Neural cell (in vitro differentiated cells): ENCODE measurements around the gene GRIK3. TPM values are rescaled to one million over a fixed set of nuclear protein-coding genes. Genes with fewer than 3 reads are reported as not detected.

Source experiments
- H2AFZ ChIP-seq: fragments of 200-600, 300-800 bp; sonication (generic), shearing (Covaris generic); 2 replicates; pipeline ENCODE4 v1.6.0; 2014; ENCODE audit warnings: low read depth, mild to moderate bottlenecking, antibody characterized with exemption, low read length, moderate library complexity
- H3F3A ChIP-seq: fragments of 200-600 bp; shearing (Covaris generic); 2 replicates; pipeline ENCODE4 v1.6.1; 2016; ENCODE audit warnings: mild to moderate bottlenecking, moderate library complexity, mixed read lengths, antibody characterized with exemption, low read length; ENCODE audit not compliant: insufficient read depth, poor library complexity, severe bottlenecking
- H3K27ac ChIP-seq: fragments of 200-600, 300-800 bp; sonication (generic), shearing (Covaris generic); 2 replicates; pipeline ENCODE4 v1.5.1; 2014; ENCODE audit warnings: mild to moderate bottlenecking, low read length, moderate library complexity
- H3K27me3 ChIP-seq: fragments of 300-800, 200-600 bp; sonication (generic), shearing (Covaris generic); 2 replicates; pipeline ENCODE4 v1.6.0; 2014; ENCODE audit warnings: mild to moderate bottlenecking, low read depth, low read length, moderate library complexity; ENCODE audit not compliant: insufficient read depth
- H3K36me3 ChIP-seq: fragments of 300-800, 200-600 bp; sonication (generic), shearing (Covaris generic); 2 replicates; pipeline ENCODE4 v1.5.1; 2014; ENCODE audit warnings: mild to moderate bottlenecking, antibody characterized with exemption, low read length, moderate library complexity; ENCODE audit not compliant: insufficient read depth
- H3K4me2 ChIP-seq: fragments of 300-800, 200-600 bp; sonication (generic), shearing (Covaris generic); 2 replicates; pipeline ENCODE4 v1.6.0; 2014; ENCODE audit warnings: mild to moderate bottlenecking, low read length
- H3K4me3 ChIP-seq: fragments of 300-800, 200-600 bp; sonication (generic), shearing (Covaris generic); 2 replicates; pipeline ENCODE4 v1.5.1; 2014; ENCODE audit warnings: mild to moderate bottlenecking, low read length, moderate library complexity
- H3K79me2 ChIP-seq: fragments of 200-600 bp; shearing (Covaris generic); replicated peaks from 2 replicates; pipeline ENCODE4 v1.6.0; 2014; ENCODE audit warnings: mild to moderate bottlenecking, low read length, moderate library complexity; ENCODE audit not compliant: insufficient read depth
- H3K9ac ChIP-seq: fragments of 300-800, 200-600 bp; sonication (generic), shearing (Covaris generic); 2 replicates; pipeline ENCODE4 v1.6.1; 2016; ENCODE audit warnings: mild to moderate bottlenecking, low read length, mixed read lengths
- H3K9me2 ChIP-seq: fragments of 200-600 bp; shearing (Covaris generic); 2 replicates; pipeline ENCODE4 v1.6.1; 2016; ENCODE audit warnings: mild to moderate bottlenecking, low read length, mixed read lengths; ENCODE audit not compliant: insufficient read depth
- H3K9me3 ChIP-seq: fragments of 200-600, 300-800 bp; sonication (generic), shearing (Covaris generic); 2 replicates; pipeline ENCODE4 v1.6.1; 2016; ENCODE audit warnings: mild to moderate bottlenecking, mixed run types, low read length, moderate library complexity, mixed read lengths
- H4K20me1 ChIP-seq: fragments of 200-600 bp; shearing (Covaris generic); 2 replicates; pipeline ENCODE4 v1.6.1; 2016; ENCODE audit warnings: mild to moderate bottlenecking, mixed run types; ENCODE audit not compliant: insufficient read depth
- EP300 ChIP-seq: fragments of 450-650 bp; conservative IDR thresholded peaks from 2 replicates; pipeline ENCODE4 v1.6.1; 2014; ENCODE audit warnings: antibody characterized with exemption, mild to moderate bottlenecking, moderate library complexity; ENCODE audit not compliant: poor library complexity, severe bottlenecking
- EZH2 ChIP-seq: fragments of 200-600, 300-800 bp; shearing (Covaris generic), sonication (generic); IDR thresholded peaks from 2 replicates; pipeline ENCODE4 v1.6.1; 2014; ENCODE audit warnings: antibody characterized with exemption, low read length, borderline replicate concordance, mild to moderate bottlenecking; ENCODE audit not compliant: insufficient read depth, poor library complexity, severe bottlenecking
- MXI1 ChIP-seq: fragments of 450-650 bp; conservative IDR thresholded peaks from 2 replicates; pipeline ENCODE4 v1.6.1; 2014; ENCODE audit warnings: antibody characterized with exemption, mild to moderate bottlenecking; ENCODE audit not compliant: poor library complexity, severe bottlenecking
- POLR2AphosphoS5 ChIP-seq: IDR thresholded peaks from 2 replicates; pipeline ENCODE4 v1.6.1; 2012
- RAD21 ChIP-seq: fragments of 450-650 bp; conservative IDR thresholded peaks from 2 replicates; pipeline ENCODE4 v1.6.1; 2014; ENCODE audit warnings: antibody characterized with exemption, mild to moderate bottlenecking, moderate library complexity
- SMC3 ChIP-seq: fragments of 450-650 bp; conservative IDR thresholded peaks from 2 replicates; pipeline ENCODE4 v1.6.1; 2014; ENCODE audit warnings: antibody characterized with exemption, mild to moderate bottlenecking, moderate library complexity; ENCODE audit not compliant: poor library complexity
- TAF1 ChIP-seq: IDR thresholded peaks from 2 replicates; pipeline ENCODE4 v1.6.1; 2012; ENCODE audit warnings: low read depth
- polyA plus RNA-seq: library from polyadenylated mRNA; depleted of rRNA; stranded (reverse); fragments of >200 nt; gene quantifications from 2 replicates; pipeline ENCODE4 v1.2.3, GENCODE V29; 2014
- TF ChIP-seq, protein P1 (sequence below): IDR thresholded peaks from 2 replicates; pipeline ENCODE4 v1.6.1; 2012; ENCODE audit warnings: borderline replicate concordance
- TF ChIP-seq, protein P2 (sequence below): fragments of 450-650 bp; IDR thresholded peaks from 2 replicates; pipeline ENCODE4 v1.5.1; 2014; ENCODE audit warnings: antibody characterized with exemption, mild to moderate bottlenecking, moderate library complexity; ENCODE audit not compliant: poor library complexity, severe bottlenecking

Gene GRIK3
- polyA plus RNA-seq, 1 donor from 2014 or later, result 5.0 TPM

DNA sequence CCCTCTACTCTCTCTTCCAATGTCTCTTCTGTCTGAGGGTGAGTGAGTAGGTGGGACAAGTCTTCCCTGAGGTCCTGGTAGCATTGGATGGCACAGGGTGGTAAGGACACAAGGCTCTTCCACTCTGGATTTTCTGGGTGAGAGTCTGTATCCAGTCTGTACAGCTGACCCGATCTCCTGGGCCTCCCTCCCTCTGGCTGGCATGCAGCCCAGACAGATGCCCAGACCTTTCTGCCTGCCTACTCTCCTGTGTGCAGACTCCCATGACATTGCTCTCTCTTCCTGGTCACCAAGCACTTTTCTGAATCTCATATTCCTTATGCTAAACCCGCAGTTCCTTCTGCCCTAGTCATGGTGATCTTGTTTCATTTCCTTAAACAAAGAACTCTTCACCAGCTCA is 100.3 kb downstream of the GRIK3 start:
- Histone ChIP-seq H3K9me3 (no peaks in the 10 kb centered on the region), H3K36me3 (no peaks in the 10 kb centered on the region), H3K4me3 (no peak overlapping the region), H3F3A (no peaks in the 10 kb centered on the region), H3K9ac (no peak overlapping the region), H3K9me2 (no peaks in the 10 kb centered on the region), H3K27me3 (no peaks in the 10 kb centered on the region), H3K27ac (no peak overlapping the region), H3K4me2 (no peak overlapping the region), H3K79me2 (no peaks in the 10 kb centered on the region), H2AFZ (no peak overlapping the region), H4K20me1 (no peaks in the 10 kb centered on the region)
- TF ChIP-seq SMC3 (no peak), MXI1 (no peak), EP300 (no peak), TAF1 (no peak), EZH2 (no peak)
- TF ChIP-seq, protein P1, sequence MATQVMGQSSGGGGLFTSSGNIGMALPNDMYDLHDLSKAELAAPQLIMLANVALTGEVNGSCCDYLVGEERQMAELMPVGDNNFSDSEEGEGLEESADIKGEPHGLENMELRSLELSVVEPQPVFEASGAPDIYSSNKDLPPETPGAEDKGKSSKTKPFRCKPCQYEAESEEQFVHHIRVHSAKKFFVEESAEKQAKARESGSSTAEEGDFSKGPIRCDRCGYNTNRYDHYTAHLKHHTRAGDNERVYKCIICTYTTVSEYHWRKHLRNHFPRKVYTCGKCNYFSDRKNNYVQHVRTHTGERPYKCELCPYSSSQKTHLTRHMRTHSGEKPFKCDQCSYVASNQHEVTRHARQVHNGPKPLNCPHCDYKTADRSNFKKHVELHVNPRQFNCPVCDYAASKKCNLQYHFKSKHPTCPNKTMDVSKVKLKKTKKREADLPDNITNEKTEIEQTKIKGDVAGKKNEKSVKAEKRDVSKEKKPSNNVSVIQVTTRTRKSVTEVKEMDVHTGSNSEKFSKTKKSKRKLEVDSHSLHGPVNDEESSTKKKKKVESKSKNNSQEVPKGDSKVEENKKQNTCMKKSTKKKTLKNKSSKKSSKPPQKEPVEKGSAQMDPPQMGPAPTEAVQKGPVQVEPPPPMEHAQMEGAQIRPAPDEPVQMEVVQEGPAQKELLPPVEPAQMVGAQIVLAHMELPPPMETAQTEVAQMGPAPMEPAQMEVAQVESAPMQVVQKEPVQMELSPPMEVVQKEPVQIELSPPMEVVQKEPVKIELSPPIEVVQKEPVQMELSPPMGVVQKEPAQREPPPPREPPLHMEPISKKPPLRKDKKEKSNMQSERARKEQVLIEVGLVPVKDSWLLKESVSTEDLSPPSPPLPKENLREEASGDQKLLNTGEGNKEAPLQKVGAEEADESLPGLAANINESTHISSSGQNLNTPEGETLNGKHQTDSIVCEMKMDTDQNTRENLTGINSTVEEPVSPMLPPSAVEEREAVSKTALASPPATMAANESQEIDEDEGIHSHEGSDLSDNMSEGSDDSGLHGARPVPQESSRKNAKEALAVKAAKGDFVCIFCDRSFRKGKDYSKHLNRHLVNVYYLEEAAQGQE, result no peak
- TF ChIP-seq, protein P2, sequence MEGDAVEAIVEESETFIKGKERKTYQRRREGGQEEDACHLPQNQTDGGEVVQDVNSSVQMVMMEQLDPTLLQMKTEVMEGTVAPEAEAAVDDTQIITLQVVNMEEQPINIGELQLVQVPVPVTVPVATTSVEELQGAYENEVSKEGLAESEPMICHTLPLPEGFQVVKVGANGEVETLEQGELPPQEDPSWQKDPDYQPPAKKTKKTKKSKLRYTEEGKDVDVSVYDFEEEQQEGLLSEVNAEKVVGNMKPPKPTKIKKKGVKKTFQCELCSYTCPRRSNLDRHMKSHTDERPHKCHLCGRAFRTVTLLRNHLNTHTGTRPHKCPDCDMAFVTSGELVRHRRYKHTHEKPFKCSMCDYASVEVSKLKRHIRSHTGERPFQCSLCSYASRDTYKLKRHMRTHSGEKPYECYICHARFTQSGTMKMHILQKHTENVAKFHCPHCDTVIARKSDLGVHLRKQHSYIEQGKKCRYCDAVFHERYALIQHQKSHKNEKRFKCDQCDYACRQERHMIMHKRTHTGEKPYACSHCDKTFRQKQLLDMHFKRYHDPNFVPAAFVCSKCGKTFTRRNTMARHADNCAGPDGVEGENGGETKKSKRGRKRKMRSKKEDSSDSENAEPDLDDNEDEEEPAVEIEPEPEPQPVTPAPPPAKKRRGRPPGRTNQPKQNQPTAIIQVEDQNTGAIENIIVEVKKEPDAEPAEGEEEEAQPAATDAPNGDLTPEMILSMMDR, result no peak

DNA sequence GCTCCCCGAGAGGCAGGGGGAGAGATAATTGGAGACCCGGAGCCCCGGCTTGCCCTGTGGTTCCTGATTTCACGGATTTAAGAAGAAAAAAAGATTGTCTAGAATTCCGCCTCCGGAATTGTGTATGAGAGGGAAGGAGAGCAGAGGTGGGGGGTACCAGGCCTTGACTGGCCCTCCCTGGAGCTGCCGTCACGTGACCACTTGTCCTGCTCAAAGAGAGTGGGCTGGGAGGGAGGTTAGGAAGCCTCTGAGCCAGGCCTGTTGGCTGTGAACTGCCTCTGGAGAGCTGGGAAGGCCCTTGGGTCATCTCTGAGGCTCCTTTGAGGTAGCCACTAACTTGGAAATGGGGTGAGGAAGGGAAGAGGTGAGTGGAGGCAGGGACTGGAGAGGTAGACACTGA is 106.5 kb downstream of the GRIK3 start:
- no peaks in the 10 kb centered on the region for H3K36me3 ChIP-seq
- no peaks in the 10 kb centered on the region for H3K9me3 ChIP-seq

More for the DNA sequence above, 106.5 kb downstream of the GRIK3 start:
- no peaks in the 10 kb centered on the region for H4K20me1 ChIP-seq
- no peaks in the 10 kb centered on the region for H3K27me3 ChIP-seq
- H3K9me2 ChIP-seq, result no peaks in the 10 kb centered on the region
- TF ChIP-seq POLR2AphosphoS5 (no peak), EP300 (no peak), MXI1 (no peak), TAF1 (no peak), SMC3 (no peak), EZH2 (no peak), RAD21 (no peak)
- TF ChIP-seq, protein P1, result no peak
- TF ChIP-seq, protein P2, result no peak
- H3K4me2 ChIP-seq, result no peak overlapping the region
- no peak overlapping the region for H3K4me3 ChIP-seq
- H3K79me2 ChIP-seq, result no peaks in the 10 kb centered on the region
- no peak overlapping the region for H3K9ac ChIP-seq
- H3K27ac ChIP-seq, result no peak overlapping the region
- H3F3A ChIP-seq, result no peaks in the 10 kb centered on the region
- no peak overlapping the region for H2AFZ ChIP-seq
